A204.1 (cell line): Measurements from ENCODE around the gene CHST8.

ENCODE experiments used
- FAIRE-seq: peaks from 2 replicates; lab custom pipeline; 2012; peaks lifted over from hg19 to GRCh38; lab: Jason Lieb, UNC

Gene CHST8

DNA sequence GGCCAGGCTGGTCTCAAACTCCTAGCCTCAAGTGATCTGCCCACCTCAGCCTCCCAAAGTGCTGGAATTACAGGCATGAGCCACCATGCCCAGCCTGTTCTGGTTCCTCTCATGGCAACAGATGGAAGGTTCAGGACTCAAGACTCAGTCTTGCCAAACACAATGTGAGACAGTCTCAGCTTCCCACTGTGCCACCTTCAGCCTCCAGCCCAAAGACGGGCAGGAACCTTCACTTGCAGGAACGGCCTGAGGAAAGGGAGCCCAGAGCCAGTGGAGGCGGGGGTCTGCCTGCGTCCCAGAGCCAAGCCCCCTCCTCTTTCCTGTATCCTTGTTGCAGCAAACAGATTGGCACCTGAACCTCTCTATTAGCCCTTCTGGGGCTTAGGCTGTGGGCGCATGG is 2.9 kb upstream of the CHST8 start:
- FAIRE-seq, result no peak

DNA sequence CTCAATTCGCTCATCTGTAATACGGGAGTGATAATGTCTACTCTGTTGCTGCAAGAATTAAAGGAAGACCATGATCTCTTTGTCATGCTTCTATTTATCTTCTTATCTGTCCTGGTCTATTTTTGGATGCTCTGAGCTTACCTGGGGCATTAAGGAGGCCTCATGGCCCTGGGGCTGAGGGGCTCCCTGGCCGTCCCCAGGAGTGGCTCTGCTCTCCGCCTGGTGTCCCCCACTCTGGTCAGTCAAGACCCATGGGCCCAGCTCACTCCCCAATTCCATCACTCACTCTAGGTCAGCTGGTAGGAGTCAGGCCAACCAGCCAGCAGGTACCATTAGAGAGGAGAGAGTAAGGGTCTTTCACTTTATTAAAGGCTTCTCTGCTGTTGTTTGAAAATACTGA is 1.1 kb upstream of the CHST8 start:
- no peak for FAIRE-seq

DNA sequence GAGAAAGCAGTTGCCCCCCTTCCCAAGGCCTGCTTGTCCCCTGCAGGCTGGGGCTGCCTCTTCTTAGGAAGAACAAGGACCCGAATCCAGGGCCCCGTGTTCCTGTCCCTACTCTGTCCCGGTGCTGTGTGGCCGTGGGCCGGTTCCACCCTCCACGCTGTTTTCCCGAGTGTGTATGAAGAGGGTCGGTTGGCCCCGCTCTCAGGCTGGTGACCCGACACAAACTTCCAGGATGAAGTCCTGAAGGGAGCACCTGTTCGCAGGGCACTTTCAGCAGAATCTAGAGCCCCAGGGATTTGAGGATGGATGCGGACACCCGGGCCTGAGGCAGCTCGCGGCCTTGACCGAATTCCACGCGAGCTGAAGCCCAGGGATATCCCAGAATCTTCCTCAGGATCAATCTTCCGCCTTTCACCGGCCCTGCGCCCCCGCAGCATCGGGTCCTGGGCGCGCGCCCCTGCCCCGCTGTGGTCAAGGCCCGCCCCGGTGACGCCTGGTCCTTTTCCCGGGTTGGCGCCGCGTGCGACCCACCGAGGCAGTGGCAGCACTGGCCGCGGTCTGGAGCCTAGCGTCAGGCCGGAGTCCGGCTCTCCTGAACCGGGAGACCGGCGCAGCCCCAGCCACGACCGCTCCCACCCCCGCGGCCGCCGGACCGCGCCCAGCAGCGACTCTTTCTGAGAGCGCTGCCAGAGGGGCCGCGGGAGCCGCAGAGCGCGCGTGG is 528 bp upstream of the CHST8 start:
- FAIRE-seq, result no peak

DNA sequence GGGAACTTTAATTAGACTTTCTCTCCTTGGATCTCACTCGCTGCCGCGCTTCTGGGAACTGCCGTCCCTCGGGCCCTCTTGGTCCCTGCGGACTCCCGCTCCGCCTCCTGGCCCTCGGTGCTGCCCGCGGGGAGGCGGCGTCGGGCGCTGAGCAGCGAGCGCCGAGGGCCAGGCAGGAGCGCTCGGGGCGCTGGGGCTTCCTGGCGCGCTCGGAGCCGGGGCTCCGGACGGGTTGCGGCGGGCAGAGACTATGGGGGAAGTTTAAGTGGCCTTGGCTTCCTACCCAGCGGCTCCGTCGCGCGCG is 704 bp downstream of the CHST8 start:
- no peak for FAIRE-seq

DNA sequence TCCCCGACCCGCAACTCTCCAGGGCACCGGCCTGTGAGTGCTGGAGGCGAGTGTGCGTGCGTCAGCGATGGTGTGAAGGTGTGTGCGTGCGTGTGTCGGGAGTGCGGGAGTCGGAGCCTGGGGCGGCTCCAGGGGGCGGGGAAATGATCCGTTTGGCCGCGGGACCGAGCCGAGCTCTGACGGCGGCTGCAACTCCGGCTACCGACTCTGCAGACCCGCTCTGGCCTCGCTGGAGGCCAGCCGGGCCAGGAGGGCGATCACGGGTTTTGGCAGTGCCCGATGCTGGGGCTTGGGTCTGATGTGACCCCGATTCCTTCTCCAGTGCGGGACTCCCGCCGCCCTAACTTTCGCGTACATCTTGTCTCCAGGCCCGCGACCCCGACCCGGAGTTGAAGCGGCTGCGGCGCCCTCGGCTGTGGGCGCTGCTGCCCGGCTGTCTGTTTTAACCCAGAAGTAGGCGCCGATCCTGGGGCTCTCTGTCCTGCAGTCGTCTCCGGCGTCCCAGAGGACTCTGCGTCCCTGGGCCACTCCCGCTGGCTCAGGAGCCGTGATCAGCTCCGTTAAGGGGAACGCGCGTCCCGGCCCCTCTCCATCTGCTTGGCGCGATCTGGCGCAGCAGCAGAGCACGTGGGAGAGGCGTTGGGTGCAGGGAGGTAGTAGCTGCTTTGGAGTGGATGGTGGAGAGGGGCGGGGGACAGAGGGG is 1.2 kb downstream of the CHST8 start:
- FAIRE-seq, result no peak

DNA sequence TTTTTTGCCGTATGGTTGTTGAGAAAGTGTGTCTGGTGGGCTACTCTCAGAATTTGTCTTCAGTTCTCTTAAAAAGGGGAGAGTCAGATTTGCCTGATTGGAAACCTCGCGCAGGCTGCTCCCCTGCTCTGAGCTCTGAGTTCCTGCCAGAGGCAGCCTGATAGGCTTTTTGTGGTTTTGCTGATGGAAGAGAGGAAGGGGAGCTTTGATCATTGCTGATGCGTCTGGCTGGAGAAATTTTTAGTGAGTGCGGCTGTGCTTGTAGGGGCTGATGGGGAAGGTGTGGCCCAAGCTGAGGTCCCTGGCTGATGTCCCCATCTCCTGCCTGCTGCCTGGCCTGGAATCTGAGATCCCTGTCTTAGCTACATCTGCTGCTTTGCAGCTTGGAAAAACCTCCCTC is 2.8 kb downstream of the CHST8 start:
- FAIRE-seq, result no peak

DNA sequence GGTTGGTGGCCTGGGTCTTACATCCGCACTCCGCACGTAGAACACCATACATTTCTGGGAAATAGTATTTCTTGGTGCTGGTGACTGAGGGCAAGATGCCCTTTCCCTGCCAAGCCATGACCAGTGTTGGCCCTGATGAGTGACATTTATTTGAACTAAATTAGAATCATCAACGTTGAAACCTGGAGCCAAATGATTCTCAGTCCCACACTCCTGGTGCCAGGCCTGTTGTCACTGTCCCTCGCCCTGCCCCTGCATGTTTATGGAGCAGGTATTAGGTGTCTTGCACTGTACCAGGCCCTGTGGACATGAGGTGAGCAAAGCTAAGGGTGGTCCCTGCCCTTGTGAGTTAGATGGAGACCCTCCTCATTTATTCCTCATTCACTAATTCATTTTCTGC is 5.8 kb downstream of the CHST8 start:
- no peak for FAIRE-seq

DNA sequence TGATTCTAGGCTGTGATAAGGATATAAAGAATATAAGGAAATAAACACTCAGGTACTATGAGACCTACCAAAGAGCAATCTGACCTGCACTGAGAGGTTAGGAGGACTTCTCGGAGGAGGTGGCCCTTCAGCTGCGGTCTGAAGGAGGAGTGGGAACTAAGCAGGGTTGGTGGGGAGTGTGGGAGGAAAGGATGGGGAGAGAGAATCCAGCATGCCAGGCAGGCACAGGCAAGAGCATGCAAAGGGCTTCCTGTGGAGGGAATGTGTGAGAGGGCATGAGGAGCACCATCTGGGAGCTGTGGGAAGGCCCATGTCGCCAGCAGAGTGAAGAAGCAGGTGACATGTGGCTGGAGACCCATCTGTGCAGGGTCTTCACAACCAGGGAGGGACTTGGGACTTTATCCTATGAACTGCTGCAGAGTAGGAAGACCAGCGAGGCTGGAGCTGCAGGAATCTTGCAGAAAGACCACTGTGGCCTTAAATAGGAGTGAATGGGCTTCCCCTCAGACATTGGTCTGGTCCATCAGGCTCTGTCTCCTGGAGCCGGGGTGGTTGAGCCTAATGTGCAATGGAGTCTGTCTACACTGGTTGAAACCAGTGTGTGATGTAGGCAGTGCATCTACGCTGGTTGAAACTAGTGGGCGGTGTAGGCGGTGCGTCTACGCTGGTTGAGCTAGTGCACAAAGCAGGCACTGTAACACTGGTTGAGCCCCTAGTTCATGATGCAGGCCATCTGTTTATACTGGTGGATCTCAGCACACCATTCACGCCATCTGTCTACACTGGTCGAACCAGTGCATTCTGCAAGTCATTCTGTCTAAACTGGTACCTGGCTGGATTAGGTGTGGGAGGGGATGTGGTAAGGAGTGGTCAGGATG is 6.4 kb downstream of the CHST8 start:
- FAIRE-seq, result no peak

DNA sequence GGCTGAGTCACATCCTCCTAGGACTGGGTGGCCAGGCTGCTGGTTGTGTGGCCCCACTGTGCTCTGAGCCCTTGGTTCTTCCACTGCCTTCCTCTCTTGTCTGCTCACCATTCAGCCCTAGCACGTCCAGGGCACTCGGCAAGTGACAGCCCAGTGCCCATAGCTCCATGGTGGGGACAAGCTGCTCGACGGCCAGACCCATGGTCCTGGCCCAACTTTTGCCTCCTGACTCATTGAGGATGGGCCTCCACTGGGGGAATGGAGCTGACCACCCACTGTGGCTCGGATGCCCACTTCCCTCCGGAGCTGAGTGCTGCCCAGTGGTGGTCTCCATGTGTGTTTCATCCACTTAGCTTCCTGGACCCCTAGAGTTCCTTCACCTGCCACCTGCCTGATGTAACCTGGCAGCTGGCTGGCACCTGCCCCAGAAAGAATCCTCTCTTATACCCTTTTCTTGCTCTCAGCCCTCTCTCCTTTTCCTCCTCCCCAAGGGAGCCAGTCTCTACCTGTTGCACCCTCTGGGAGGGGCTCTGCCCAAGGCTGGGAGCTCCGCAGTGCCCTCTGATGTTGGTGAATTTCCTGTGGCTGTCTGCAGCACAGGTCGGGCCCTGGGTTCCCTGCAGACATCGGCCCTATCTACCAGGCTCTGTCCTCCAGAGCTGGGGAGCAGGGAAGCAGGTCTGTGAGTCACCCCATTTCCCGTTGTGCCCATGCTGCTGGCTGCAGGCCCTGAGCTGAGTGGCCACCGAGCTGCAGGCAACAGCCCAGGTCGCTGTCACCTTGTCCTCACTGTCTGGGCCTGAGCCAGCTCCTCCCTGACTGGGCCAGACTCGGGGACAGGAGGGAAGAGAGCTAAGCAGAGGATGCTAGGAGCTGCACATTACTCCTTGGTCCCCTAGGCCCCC is 7.4 kb downstream of the CHST8 start:
- no peak for FAIRE-seq

DNA sequence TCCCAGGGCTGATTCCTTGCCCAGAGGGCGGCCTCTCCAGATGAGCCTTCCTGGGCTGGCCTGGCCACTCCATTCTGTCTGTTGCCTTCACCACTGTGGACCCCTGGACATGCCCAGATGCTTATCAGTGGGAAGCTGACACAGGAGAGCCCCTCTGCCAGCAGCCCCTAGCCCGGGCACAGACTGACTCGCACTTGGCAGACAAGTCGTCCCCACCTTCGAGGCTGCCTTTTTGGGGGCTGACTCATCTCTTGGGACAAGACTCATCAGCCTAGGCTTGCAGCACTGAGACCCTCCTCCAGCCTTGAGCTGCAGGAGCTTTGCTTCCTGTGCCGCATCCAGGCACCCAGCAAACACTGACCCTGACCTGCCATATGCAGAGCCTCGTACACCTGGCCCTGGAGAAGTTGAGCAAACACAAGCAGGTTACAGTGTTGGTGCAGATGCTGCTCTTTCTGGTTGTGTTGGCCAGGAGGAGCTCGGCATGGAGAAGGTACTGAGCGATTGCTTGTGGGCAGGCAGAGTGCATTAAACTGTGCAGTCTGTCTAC is 8.1 kb downstream of the CHST8 start:
- no peak for FAIRE-seq

DNA sequence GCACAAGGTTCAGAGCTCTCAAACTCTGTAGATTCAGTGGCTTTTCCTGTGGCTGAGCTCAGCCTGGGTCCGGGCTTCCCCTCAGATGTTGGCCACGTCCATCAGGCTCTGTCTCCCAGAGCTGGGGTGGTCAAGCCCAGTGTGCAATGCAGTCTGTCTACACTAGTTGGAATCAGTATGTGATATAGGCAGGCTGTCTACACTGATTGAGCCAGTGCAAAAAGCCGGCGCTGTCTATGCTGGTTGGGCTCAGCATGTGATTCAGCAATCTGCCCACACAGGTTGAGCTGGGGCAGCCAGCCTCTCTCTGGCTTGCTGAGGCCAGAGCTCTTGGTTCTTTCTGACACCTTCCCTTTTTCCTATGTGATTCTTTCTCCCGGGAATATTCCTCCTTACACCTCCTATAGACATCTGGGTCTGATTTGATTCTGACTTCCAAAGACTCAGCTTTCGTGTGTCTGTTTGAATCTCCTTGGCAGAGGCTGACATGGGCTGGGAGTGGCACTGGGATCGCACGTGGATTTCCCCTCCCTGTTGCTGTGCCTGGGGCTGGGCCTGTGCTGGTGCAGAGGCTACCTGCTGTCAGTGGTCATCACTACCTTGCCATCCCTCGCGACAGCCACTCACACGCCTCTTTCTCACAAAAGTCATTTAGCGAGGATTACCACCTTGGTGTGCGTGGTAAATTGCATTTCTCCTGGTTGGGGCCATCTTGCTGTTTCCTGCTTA is 9.3 kb downstream of the CHST8 start:
- no peak for FAIRE-seq

DNA sequence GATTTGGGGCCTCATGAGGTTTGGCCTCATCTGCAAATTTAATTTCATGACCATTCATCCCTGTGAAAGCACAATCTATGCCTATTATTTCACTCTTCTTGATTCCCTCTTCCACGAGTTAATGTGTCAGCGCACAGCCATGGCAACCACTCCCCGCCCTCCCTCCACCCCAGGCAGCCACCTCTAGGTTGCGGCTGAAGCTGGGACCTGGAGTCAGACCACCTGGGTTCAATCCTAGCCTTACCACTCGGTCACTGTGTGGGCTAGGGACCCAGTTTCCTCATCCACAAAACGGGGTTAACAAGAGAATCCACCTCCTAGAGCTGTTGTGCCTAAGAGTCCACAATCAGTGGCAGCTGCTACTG is 9.8 kb downstream of the CHST8 start:
- no peak for FAIRE-seq

DNA sequence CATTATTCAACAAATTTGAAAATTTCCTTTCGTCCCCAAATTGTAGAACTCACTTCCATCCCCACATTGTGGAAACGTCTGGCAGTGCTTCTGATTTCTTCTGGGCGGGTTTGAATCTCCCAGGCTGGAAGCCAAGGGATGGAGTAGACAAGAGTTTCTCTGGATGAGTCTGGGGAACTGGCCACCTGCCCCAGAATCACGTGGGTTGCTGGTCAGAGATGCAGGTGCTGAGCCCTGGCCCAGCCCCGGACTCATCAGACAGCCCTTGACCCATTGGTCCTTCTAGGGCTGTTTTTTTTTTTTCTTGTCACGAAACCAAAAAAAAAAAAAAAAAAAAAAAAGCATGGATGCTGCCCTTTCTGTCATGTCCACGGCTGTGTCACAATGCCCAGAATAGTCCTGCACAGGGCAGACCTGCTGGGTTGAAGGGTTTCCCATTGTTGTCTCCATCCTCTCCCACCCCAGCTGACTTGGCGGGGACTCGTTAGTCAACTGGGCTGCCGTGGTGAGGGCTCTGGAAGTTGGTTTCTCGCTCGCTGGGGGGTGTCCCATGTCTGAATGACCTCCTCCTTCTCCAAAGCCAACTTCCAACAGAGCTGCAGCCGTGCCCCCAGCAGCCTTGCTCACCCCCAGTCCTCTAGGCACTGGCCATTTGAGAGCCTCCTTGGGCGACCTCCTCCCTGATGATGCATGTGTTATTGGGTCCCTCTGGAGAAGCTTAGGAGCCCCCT is 12.8 kb downstream of the CHST8 start:
- no peak for FAIRE-seq

DNA sequence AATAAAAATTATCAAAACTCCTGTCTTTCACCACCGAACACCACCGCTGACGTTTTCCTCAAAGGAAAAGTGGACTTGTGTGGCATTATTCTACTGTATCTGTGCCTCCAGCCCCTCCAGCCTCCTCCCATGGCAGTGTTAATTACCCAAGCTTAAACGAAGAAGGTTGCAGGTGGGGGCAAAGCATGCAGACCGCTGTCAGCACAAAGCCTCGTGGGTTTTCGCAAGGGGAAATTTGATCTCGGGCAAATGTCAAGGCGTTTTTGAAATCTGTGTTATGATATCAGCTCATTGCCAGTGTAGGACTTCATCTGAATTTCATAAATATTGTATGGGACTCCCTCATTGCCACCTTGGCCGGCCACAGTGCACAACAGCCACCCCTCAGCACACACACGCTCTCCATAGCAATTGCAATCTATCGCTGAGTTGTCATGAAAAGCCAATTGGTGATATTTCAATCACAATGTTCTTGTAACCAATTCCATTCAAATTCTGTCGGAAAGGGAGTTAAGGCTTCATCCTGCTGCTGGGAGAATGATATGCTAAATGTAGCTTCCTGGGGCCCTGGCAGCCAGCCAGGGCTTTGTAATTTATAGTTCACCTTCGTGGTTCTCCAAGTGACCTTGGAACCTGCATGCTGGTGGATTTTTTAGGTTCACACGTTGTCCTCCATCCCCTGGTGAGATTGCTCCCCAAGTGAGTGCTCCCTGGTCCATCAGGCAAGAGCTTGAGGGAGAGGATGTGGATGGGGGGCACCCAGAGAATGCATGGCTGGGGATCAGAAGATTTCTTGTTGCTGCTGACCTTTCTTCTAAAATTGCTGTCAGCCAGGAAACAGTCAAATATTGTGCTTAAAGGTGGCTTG is 16.6 kb downstream of the CHST8 start:
- FAIRE-seq, result no peak

DNA sequence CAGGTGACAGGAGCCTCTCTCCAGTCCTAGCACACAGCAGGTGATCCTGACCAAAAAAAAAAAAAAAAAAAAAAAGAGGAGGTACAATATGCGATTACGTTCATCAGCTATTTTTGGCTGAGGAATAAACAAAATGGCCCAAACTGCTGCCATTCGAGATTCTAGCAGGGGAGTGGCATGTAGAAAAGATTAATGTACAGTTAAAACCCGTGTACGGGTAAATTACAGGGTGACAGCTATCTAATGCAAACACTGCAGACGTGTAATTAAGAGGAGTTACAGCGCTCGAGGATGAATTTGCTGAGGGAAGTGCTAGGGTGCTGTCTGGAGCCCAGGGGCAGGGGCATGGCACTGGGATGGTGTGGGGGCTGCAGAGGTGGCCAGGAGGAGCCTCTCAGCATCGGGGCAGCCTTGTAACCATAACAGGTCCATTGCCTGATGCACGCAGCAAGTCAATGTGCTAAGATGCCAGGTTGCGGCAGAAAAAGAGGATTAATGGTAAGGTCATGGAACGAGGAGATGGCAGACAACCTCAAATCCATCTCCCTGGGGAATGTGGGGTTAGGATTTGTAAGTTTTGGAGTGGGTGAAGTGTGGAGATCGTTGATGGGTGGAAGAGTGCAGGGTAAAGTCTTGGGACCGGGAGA is 17.4 kb downstream of the CHST8 start:
- FAIRE-seq, result no peak

DNA sequence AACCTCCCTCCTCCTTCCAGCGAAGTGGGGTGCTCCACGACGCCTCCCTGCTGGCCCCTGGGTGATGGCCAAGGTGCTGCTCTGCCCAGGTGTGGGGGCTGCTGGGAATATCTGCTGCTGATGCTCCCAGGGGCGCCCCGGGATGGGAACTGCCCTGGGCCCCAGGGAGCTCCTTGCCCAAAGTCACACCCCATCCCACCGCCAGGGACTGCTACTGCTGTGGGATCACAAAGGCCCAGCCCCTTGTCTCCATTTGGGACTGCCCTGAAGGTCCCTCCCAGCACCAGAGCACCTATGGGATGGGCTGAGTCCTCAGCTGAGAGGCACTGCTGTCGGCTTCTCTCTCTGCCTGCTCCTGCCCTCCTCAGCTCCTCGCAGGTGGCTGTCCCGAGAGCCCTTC is 19.0 kb downstream of the CHST8 start:
- FAIRE-seq, result no peak

DNA sequence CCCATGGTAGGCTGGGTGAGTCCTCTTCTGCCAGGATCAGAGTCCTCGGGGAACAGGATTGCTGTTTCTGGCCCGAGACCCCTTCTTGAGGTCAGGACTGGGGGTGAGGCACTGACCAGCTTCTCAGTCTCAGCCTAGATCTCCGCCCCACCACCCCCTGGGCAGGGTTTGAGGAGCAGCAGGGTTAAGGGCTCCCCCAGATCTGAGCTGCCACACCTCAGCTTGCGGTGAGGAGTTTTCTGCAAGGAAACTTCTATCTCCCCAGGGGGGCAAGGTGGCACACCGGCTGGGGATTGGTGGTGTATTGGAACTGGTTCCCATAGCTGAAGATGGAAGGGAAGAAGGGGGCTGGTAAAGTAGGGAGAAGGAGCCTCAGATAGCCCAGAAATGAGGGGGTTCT is 19.5 kb downstream of the CHST8 start:
- FAIRE-seq, result no peak

DNA sequence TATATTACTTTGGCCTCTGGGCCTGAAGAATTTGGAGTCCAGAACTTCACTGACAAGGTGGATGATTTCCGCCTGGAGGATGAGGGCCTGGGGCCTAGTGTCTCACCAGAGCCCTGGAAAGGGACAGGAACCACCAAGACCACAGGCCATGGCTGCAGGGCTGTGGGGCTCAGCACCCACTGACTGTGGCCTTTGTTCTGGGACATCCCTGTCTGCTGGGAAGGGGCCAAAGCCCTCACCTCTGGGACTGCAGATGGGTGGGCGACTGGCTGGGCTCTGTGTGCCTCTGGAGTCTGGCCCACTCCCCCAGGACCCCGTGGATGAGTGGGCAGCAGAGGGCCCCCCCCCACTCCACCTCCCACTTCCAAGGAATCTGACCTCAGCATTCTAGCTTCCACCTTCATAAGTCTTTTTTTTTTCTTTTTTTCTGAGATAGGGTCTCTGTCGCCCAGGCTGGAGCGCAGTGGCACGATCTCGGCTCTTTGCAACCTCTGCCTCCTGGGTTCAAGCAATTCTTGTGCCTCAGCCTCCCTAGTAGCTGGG is 20.3 kb downstream of the CHST8 start:
- FAIRE-seq, result no peak

DNA sequence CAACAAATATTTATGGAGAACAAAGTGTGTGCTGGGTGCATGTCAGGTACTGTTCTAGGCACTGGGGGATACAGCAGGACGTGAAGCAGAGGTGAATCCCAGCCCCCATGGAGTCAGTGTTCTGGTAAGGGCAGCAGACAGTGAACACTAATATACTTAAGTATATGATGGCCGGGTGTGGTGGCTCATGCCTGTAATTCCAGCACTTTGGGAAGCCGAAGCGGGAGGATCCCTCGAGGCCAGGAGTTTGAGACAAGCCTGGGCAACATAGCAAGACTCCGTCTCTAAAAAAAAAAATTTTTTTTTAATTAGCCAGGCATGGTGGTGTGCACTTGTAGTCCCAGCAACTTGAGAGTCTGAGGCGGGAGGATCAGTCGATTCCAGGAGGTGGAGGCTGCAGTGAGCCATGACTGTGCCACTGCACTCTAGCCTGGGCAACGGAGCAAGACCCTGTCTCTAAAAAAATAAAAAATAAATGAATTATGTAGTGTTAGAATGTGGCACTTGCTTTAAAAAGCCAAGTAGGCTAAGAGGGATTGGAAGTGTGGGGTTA is 22.6 kb downstream of the CHST8 start:
- FAIRE-seq, result no peak
